Measurements from ENCODE around the gene GPD1L. TPM values are rescaled to one million over a fixed set of nuclear protein-coding genes. Genes with fewer than 3 reads are reported as not detected.

Gene GPD1L
- total and polyA plus RNA-seq, 2 of the 4 experiments (the other 2 are of a cell fraction) = 3.9 to 7.9 TPM

GRCh38 chr3:32121137-32121536, 14.7 kb downstream of the GPD1L start:
- Histone ChIP-seq H3K4me1 (ENCODE audit: control insufficient read depth, insufficient read depth, low read length) (no peaks in the 10 kb centered on the region), H3K27ac (ENCODE audit: insufficient read depth, low read length) (no peak overlapping the region), H3K18ac (ENCODE audit: low read depth, low read length) (no peak overlapping the region), H3K56ac (ENCODE audit: extremely low read depth, insufficient read depth, low read length) (no peak overlapping the region), H3K27me3 (ENCODE audit: control insufficient read depth, insufficient read depth, low read length) (no peaks in the 10 kb centered on the region), H2AK5ac (ENCODE audit: low read depth, low read length) (no peak overlapping the region), H3K14ac (replicated peaks; ENCODE audit: low read depth, low read length) (no peak overlapping the region), H3K4me2 (ENCODE audit: low read depth, low read length) (no peak overlapping the region), H4K20me1 (ENCODE audit: insufficient read depth, low read length) (no peaks in the 10 kb centered on the region), H4K8ac (ENCODE audit: low read depth in 2 of 2, low read length in 2 of 2) (no peak overlapping the region), H2BK15ac (ENCODE audit: low read depth, low read length) (no peak overlapping the region), H3K23ac (ENCODE audit: low read depth, low read length) (no peak overlapping the region), H2BK120ac (ENCODE audit: low read depth, low read length) (no peak overlapping the region), H4K91ac (ENCODE audit: insufficient read depth, low read depth, low read length) (no peak overlapping the region), H4K5ac (ENCODE audit: low read depth, low read length) (no peak overlapping the region), H3K9ac (ENCODE audit: low read depth, low read length) (no peak overlapping the region), H2BK20ac (ENCODE audit: low read depth, low read length) (no peak overlapping the region), H2BK5ac (ENCODE audit: low read depth, low read length, poor library complexity, severe bottlenecking) (no peak overlapping the region), H2AFZ (replicated peaks; ENCODE audit: low read length, poor library complexity) (no peak overlapping the region), H2AK9ac (replicated peaks; ENCODE audit: low read depth, low read length, poor library complexity) (no peak overlapping the region), H3K4ac (ENCODE audit: low read depth, low read length) (no peak overlapping the region), H3K36me3 (ENCODE audit: control insufficient read depth, insufficient read depth, low read length) (no peaks in the 10 kb centered on the region), H3K9me1 (ENCODE audit: insufficient read depth, low read length) (no peaks in the 10 kb centered on the region), H3K4me3 (ENCODE audit: insufficient read depth, low read depth, low read length) (no peak overlapping the region), H3K79me1 (ENCODE audit: low read depth in 1 of 2, low read length in 2 of 2) (no peaks in the 10 kb centered on the region; a peak in 1 of 4 replicates), H3K9me3 (ENCODE audit: control insufficient read depth, insufficient read depth, low read length) (no peaks in the 10 kb centered on the region)
- dilution Hi-C loops (cut with HindIII; ENCODE audit: low sequenced_read_pairs, unreplicated experiment) = no loop called here
- DNase-seq = no peak
- TF ChIP-seq MAFK (IDR thresholded peaks at IDR 0.05; ENCODE audit: low read depth, low read length) (no peak), NFE2L2 (IDR thresholded peaks at IDR 0.05; ENCODE audit: low read depth, low read length) (no peak), RAD21 (IDR thresholded peaks at IDR 0.05; ENCODE audit: low read length) (no peak), RFX5 (IDR thresholded peaks at IDR 0.05; ENCODE audit: low read depth, low read length) (no peak), FOS (IDR thresholded peaks at IDR 0.05; ENCODE audit: low read depth, low read length) (no peak), POLR2A (IDR thresholded peaks at IDR 0.05; ENCODE audit: low read depth, low read length) (no peak), MXI1 (IDR thresholded peaks at IDR 0.05; ENCODE audit: borderline replicate concordance, low read depth, low read length) (no peak), SMC3 (IDR thresholded peaks at IDR 0.05; ENCODE audit: low read depth, low read length) (no peak), MAZ (IDR thresholded peaks at IDR 0.05; ENCODE audit: borderline replicate concordance, low read depth, low read length) (no peak), CHD1 (IDR thresholded peaks at IDR 0.05; ENCODE audit: low read depth, low read length) (no peak), BHLHE40 (IDR thresholded peaks at IDR 0.05; ENCODE audit: low read depth, low read length) (no peak), CEBPB (IDR thresholded peaks at IDR 0.05; ENCODE audit: low read depth, low read length) (no peak), RCOR1 (IDR thresholded peaks at IDR 0.05; ENCODE audit: insufficient replicate concordance, low read length) (no peak)
- TF ChIP-seq, protein P1, sequence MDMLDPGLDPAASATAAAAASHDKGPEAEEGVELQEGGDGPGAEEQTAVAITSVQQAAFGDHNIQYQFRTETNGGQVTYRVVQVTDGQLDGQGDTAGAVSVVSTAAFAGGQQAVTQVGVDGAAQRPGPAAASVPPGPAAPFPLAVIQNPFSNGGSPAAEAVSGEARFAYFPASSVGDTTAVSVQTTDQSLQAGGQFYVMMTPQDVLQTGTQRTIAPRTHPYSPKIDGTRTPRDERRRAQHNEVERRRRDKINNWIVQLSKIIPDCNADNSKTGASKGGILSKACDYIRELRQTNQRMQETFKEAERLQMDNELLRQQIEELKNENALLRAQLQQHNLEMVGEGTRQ (IDR thresholded peaks at IDR 0.05; ENCODE audit: low read depth, low read length) = no peak
- TF ChIP-seq, protein P2, sequence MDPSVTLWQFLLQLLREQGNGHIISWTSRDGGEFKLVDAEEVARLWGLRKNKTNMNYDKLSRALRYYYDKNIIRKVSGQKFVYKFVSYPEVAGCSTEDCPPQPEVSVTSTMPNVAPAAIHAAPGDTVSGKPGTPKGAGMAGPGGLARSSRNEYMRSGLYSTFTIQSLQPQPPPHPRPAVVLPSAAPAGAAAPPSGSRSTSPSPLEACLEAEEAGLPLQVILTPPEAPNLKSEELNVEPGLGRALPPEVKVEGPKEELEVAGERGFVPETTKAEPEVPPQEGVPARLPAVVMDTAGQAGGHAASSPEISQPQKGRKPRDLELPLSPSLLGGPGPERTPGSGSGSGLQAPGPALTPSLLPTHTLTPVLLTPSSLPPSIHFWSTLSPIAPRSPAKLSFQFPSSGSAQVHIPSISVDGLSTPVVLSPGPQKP (IDR thresholded peaks at IDR 0.05; ENCODE audit: borderline replicate concordance, low read depth, low read length) = no peak
- TF ChIP-seq, protein P3, sequence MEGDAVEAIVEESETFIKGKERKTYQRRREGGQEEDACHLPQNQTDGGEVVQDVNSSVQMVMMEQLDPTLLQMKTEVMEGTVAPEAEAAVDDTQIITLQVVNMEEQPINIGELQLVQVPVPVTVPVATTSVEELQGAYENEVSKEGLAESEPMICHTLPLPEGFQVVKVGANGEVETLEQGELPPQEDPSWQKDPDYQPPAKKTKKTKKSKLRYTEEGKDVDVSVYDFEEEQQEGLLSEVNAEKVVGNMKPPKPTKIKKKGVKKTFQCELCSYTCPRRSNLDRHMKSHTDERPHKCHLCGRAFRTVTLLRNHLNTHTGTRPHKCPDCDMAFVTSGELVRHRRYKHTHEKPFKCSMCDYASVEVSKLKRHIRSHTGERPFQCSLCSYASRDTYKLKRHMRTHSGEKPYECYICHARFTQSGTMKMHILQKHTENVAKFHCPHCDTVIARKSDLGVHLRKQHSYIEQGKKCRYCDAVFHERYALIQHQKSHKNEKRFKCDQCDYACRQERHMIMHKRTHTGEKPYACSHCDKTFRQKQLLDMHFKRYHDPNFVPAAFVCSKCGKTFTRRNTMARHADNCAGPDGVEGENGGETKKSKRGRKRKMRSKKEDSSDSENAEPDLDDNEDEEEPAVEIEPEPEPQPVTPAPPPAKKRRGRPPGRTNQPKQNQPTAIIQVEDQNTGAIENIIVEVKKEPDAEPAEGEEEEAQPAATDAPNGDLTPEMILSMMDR (conservative IDR thresholded peaks at IDR 0.05; ENCODE audit: low read depth, low read length) = no peak
- in situ Hi-C loops (cut with MboI; ENCODE audit: low sequenced_read_pairs) = no loop called here
- ChIA-PET POLR2A (ENCODE audit: unreplicated experiment) (no interaction called here), CTCF (no interaction called here)
- no TSS peak for BruUV-seq (replicated peaks)
- intact Hi-C loops (cut with micrococcal nuclease) = no loop called here
- WGBS, 2 experiments (ENCODE audit: extremely low coverage in 2 of 2, insufficient read length in 1 of 2) = no CpG with 5 or more reads among the region's 4 CpGs
- ATAC-seq (ENCODE audit: low read depth) = no peak
